ENCODE measurements around the gene SPEG. TPM values are rescaled to one million over a fixed set of nuclear protein-coding genes. Genes with fewer than 3 reads are reported as not detected.

Gene SPEG
- polyA plus RNA-seq, 2 of the 4 experiments (the other 2 are of a cell fraction): 2.3 to 11.5 TPM

DNA sequence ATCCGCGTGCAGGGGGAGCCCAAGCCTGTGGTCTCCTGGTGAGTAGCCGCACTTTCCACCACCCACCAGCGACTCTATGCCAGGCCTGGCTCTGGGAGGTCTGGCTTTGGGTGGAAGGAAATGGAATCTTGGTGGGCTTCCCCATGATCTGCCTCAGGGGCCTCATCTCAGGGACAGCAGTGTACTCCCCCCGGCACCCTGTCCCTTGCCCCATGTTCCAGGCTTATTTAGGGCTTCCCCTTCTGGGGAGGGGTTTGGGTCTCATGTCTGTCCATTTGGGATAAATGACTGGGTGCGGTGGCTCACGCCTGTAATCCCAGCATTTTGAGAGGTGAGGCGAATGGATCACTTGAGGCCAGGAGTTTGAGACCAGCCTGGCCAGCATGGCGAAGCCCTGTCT, 27.7 kb downstream of the SPEG start (continued):
- TF ChIP-seq, protein P1, sequence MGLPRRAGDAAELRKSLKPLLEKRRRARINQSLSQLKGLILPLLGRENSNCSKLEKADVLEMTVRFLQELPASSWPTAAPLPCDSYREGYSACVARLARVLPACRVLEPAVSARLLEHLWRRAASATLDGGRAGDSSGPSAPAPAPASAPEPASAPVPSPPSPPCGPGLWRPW (IDR thresholded peaks at IDR 0.05): no peak
- no peak for TF ChIP-seq RCOR1 (IDR thresholded peaks at IDR 0.05; ENCODE audit: low read depth, low read length)

DNA sequence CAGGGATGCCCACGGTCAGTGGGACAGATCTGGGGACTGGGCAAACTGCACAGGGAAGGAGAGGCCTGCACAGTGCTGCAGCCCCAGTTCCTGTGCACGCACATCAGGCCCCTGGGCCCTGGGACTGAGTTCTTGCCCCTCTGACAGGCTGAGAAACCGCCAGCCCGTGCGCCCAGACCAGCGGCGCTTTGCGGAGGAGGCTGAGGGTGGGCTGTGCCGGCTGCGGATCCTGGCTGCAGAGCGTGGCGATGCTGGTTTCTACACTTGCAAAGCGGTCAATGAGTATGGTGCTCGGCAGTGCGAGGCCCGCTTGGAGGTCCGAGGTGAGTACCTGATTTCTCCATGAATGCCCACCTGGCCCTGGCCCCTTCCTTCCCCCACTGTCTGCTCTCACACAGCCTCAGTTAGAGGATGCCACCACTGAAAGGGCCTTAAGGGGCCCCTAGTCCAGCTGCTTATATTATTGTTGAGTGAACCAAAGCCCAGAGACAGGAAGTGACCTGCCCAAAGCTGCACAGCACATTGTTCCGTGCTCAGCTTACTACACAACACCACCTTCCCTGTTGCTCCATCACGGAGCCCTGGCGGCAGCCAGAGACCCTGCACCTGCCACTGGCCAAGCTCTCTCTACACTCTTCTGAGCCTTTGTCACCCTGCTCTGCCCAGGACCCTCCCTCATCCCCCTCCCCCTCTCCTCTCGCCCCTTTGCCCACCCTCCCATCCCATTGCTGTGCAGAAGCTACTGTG, 29.8 kb downstream of the SPEG start:
- POLR2A ChIA-PET: no interaction called here
- WGBS (ENCODE audit: missing lambda C conversion rate): 86% methylated on average over 18 of the region's 21 CpGs

DNA sequence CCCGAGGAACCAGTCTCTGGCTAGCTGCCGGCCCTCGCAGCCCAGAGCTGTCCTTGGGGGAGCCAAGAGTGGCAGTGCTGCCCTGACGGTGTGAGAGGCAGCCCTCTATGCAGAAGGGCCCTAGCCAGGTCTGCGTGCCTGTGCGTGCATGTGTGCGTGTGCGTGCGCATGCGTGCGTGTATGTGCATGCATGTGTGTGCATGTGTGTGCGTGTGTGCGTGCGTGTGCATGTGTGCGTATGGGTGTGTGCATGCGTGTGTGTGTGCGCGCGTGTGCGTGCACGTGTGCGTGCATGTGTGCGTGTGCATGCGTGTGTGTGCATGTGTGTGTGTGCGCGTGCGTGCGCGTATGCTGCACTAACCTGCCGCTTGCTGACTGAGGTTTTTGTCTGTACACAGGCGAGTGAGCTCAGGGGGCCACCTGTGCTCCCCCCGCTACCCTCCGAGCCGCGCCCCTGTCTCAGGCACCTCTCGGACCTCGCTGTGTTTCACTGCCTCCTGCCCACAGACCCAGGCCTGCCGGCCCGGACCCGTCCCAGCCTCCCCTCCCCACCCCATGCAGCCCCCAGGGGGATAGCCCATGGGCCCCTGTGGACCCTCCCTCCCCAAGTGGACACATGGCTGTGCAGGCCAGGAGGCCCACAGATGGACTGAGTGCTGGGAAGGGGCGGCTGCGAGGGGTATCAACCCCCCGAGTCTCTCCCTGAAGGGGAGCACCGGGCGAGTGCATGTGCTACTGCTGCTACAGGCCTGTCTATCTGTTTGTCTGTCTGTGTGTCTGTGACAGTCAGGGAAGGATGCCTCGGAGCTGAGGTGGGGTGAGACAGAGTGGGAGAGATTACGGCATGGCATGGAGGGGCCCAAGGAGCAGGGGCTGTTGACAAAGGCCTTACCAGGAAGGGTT, 31.3 kb downstream of the SPEG start:
- POLR2A ChIA-PET: no interaction called here
- CTCF ChIA-PET: interaction anchor here (89.4 kb wide), 1 partner anchor 40 kb away, joined by 3291 read pairs; the partner anchor contains the start of genes ASIC4, CHPF, GMPPA and TMEM198
- Histone ChIP-seq H3K4me2 (no peak overlapping the region), H3K9me3 (no peaks in the 10 kb centered on the region), H3K4me3 (no peak overlapping the region), H3K27ac (no peak overlapping the region), H3K4me1 (peaks cover 14% of the 10 kb centered on the region)
- TF ChIP-seq EHMT2 (IDR thresholded peaks at IDR 0.05; ENCODE audit: low read depth) (no peak), SREBF2 (IDR thresholded peaks at IDR 0.05) (no peak), NPAS2 (CRISPR knock-in tag; IDR thresholded peaks at IDR 0.05; ENCODE audit: borderline replicate concordance) (no peak), ZC3H11A (IDR thresholded peaks at IDR 0.05) (no peak)
- ATAC-seq: no peak
- WGBS (ENCODE audit: missing lambda C conversion rate): 90% methylated on average over 44 of the region's 47 CpGs
- FAIRE-seq: no peak
- no peak for DNase-seq (ENCODE audit: low read depth in 1 of 2, low spot score in 1 of 2)

More for the DNA sequence above, 29.8 kb downstream of the SPEG start:
- no peak overlapping the region for H3K27ac ChIP-seq
- peak; percentile 26 for TF ChIP-seq ZFP36 (IDR thresholded peaks at IDR 0.05; ENCODE audit: borderline replicate concordance, partially characterized antibody)
- TF ChIP-seq MAFK (IDR thresholded peaks at IDR 0.05; ENCODE audit: partially characterized antibody): no peak
- peak in 1 of 2 experiments; percentile 22; a peak in 1 of 6 replicates for ATAC-seq
- no peak for DNase-seq (ENCODE audit: low read depth in 1 of 2, low spot score in 1 of 2)
- no peak overlapping the region for H3K4me2 ChIP-seq
- FAIRE-seq: no peak
- no peak overlapping the region for H3K4me3 ChIP-seq
- H3K9me3 ChIP-seq: no peaks in the 10 kb centered on the region
- CTCF ChIA-PET: interaction anchor here (1.3 to 89.4 kb wide), 2 partner anchors 42 to 61 kb away, joined by 4 to 3291 read pairs; partner anchors contain the start of genes ASIC4, CHPF, GMPPA and TMEM198
- peaks cover 10% of the 10 kb centered on the region for H3K4me1 ChIP-seq

DNA sequence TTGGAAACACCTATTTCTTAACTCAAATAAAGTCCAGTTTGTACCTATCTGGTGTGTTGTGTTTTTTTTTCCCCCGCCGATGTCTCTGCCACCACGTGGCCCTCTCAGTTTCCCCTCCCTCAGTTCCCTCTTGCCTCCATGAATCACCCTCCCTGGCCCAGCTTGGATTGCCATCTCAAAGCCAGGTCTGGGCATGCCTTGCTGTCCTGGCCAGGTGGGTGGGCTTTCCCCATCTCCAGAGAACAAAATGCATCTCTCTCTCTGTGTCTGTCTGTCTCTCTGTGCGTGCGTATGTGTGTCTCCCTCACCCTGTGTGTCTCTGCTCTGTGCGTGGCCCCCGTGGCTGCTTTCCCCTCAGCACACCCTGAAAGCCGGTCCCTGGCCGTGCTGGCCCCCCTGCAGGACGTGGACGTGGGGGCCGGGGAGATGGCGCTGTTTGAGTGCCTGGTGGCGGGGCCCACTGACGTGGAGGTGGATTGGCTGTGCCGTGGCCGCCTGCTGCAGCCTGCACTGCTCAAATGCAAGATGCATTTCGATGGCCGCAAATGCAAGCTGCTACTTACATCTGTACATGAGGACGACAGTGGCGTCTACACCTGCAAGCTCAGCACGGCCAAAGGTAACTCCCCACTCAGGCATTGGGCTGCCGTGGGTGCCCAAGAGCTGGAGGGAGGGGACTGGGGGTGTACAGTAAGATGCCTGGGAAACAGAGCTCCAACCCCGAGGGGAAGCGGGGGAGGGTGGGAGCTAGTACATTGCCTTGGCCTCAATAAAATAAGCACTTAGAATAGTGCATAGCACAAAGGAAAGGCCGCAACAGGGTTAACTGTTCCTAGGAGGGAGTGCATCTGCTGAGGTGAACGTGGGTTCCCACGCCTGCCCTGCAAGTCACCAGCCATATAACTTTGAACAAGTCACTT, 32.4 kb downstream of the SPEG start:
- no peak overlapping the region for H3K27ac ChIP-seq
- FAIRE-seq (no peak), DNase-seq (ENCODE audit: low read depth in 1 of 2, low spot score in 1 of 2) (no peak), ATAC-seq (no peak)
- ChIA-PET CTCF (interaction anchor here (2.0 to 89.4 kb wide), 3 partner anchors 3 to 64 kb away, joined by 17 to 3291 read pairs (median 3291); partner anchors contain the start of genes ASIC4, CHPF, GMPPA and SPEG), POLR2A (no interaction called here)
- 87% methylated on average over 26 of the region's 28 CpGs for WGBS (ENCODE audit: missing lambda C conversion rate)
- H3K4me1 ChIP-seq: peaks cover 12% of the 10 kb centered on the region
- H3K4me2 ChIP-seq: no peak overlapping the region
- H3K9me3 ChIP-seq: no peaks in the 10 kb centered on the region
- H3K4me3 ChIP-seq: no peak overlapping the region
- no peak for TF ChIP-seq RARB (CRISPR knock-in tag; IDR thresholded peaks at IDR 0.05)
- no peak for TF ChIP-seq ZC3H11A (IDR thresholded peaks at IDR 0.05)
- TF ChIP-seq HOXA7 (CRISPR knock-in tag; IDR thresholded peaks at IDR 0.05): no peak
- TF ChIP-seq, protein P2, sequence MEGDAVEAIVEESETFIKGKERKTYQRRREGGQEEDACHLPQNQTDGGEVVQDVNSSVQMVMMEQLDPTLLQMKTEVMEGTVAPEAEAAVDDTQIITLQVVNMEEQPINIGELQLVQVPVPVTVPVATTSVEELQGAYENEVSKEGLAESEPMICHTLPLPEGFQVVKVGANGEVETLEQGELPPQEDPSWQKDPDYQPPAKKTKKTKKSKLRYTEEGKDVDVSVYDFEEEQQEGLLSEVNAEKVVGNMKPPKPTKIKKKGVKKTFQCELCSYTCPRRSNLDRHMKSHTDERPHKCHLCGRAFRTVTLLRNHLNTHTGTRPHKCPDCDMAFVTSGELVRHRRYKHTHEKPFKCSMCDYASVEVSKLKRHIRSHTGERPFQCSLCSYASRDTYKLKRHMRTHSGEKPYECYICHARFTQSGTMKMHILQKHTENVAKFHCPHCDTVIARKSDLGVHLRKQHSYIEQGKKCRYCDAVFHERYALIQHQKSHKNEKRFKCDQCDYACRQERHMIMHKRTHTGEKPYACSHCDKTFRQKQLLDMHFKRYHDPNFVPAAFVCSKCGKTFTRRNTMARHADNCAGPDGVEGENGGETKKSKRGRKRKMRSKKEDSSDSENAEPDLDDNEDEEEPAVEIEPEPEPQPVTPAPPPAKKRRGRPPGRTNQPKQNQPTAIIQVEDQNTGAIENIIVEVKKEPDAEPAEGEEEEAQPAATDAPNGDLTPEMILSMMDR (IDR thresholded peaks at IDR 0.05): no peak
- TF ChIP-seq FOSB (CRISPR knock-in tag; IDR thresholded peaks at IDR 0.05): no peak
- TF ChIP-seq CHD4 (IDR thresholded peaks at IDR 0.05; ENCODE audit: borderline replicate concordance): no peak
- TF ChIP-seq POLR2A (IDR thresholded peaks at IDR 0.05; ENCODE audit: low read length): no peak
- TF ChIP-seq RCOR1 (IDR thresholded peaks at IDR 0.05; ENCODE audit: low read depth, low read length): no peak
- TF ChIP-seq CHD2 (IDR thresholded peaks at IDR 0.05; ENCODE audit: low read length, partially characterized antibody): no peak
- no peak for TF ChIP-seq KDM5A (IDR thresholded peaks at IDR 0.05)
- TF ChIP-seq, protein P3, sequence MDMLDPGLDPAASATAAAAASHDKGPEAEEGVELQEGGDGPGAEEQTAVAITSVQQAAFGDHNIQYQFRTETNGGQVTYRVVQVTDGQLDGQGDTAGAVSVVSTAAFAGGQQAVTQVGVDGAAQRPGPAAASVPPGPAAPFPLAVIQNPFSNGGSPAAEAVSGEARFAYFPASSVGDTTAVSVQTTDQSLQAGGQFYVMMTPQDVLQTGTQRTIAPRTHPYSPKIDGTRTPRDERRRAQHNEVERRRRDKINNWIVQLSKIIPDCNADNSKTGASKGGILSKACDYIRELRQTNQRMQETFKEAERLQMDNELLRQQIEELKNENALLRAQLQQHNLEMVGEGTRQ (IDR thresholded peaks at IDR 0.05): no peak
- TF ChIP-seq, protein P4, sequence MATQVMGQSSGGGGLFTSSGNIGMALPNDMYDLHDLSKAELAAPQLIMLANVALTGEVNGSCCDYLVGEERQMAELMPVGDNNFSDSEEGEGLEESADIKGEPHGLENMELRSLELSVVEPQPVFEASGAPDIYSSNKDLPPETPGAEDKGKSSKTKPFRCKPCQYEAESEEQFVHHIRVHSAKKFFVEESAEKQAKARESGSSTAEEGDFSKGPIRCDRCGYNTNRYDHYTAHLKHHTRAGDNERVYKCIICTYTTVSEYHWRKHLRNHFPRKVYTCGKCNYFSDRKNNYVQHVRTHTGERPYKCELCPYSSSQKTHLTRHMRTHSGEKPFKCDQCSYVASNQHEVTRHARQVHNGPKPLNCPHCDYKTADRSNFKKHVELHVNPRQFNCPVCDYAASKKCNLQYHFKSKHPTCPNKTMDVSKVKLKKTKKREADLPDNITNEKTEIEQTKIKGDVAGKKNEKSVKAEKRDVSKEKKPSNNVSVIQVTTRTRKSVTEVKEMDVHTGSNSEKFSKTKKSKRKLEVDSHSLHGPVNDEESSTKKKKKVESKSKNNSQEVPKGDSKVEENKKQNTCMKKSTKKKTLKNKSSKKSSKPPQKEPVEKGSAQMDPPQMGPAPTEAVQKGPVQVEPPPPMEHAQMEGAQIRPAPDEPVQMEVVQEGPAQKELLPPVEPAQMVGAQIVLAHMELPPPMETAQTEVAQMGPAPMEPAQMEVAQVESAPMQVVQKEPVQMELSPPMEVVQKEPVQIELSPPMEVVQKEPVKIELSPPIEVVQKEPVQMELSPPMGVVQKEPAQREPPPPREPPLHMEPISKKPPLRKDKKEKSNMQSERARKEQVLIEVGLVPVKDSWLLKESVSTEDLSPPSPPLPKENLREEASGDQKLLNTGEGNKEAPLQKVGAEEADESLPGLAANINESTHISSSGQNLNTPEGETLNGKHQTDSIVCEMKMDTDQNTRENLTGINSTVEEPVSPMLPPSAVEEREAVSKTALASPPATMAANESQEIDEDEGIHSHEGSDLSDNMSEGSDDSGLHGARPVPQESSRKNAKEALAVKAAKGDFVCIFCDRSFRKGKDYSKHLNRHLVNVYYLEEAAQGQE (IDR thresholded peaks at IDR 0.05): no peak
- no peak for TF ChIP-seq CBX2 (IDR thresholded peaks at IDR 0.05; ENCODE audit: borderline replicate concordance, low read depth)
- TF ChIP-seq HOXB13 (CRISPR knock-in tag; IDR thresholded peaks at IDR 0.05; ENCODE audit: low read depth): no peak

Measured in A549 (cell line).